Stimulated activated CD8-positive, alpha-beta memory T cell treated with anti-CD3 and anti-CD28 coated beads, Interleukin-12 subunit alpha, Interleukin-12 subunit beta, amount 100 ng/mL, for 24 hours (primary cell): ENCODE measurements around the gene CTBP1.
A peak's percentile ranks its signal among the peaks of the same experiment; 100 is the strongest.

Experiments
- DNase-seq: peaks from one replicate; pipeline ENCODE4 v3.0.0-alpha.2; 2020; ENCODE audit errors: extremely low read depth

CTBP1 gene

GRCh38 chr4:1249731-1250526 lies 999 bp upstream of the CTBP1 start:
- DNase-seq = no peak

DNA sequence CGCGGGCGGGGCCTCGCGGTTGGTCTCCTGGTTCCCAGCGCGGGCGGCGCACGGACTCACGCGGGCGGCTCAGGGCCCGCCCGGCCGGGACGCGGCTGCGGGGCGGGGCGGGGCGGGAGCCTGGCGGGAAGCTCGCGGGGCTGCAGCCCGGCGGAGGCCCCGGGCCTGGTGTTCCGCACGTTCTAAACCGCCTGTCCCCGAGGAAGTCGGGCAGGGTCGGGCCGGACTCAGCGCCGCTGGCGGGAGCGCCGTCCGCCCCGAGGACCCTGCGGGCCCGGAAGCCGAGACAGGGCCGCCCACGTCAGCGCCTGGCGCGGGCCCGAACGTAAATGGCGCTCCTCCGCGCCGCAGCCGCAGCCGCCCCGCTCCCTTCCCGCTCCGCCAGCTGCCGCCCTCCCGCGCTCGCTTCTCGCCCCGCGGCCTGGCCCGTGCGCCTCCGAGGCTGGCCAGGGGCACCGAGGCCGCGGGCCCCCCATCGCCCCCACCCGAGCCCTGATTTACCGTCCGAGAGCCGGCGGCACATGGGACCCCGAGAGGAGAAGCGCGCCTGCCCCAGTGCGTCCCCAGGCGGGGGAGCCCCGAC lies 309 bp upstream of the CTBP1 start:
- peak; percentile 73 for DNase-seq

- DNase-seq = no peak
Observed at GRCh38 chr4:1247864-1248244, 1.1 kb downstream of the CTBP1 start.

DNA sequence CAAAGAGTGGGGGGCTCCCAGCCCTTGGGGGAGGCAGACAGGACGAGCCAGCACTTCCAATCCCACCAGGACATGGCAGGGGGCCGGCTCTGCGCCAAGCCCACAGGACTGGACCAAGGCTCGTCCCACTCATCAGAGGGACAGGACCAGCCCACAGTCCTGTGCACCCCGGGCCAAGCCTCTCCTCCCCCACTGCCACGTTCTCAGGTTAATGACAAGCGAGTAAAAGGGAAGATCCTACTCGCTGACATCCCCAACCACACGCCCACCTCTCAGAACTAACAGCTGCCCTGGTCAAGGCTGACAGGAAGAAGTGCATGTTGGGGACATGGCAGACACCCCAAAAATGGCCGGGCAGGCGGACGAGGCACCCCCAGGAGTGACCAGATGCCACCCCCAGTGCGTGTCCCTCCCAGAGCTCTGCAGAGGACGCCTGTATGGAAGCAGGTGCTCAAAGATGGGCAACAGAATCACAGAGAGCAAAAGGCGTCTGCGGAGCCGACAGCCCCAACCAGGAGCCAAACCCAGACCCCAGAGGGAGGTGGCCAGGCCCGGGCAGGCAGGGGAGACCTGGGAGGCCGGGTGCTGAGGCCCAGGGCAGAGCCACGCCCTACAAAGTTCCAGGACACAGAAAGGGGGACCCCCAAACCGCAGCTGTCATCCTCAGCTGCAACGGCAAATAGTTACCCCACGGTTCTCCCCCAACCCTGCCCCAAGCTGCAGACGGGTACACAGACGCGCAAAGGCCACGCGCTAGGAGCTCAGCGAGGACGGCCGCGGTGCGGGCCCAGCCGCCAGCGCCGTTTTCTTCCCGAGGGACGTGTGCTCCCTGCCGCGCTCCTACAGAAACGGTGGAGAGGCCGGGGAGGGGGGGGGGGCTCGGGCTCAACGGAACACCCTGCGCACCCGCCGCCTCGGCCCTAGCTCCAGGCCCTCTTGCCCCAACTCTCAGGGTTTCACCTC lies 1.7 kb downstream of the CTBP1 start:
- DNase-seq = no peak

GRCh38 chr4:1246111-1246881 lies 2.6 kb downstream of the CTBP1 start:
- DNase-seq = no peak

DNA sequence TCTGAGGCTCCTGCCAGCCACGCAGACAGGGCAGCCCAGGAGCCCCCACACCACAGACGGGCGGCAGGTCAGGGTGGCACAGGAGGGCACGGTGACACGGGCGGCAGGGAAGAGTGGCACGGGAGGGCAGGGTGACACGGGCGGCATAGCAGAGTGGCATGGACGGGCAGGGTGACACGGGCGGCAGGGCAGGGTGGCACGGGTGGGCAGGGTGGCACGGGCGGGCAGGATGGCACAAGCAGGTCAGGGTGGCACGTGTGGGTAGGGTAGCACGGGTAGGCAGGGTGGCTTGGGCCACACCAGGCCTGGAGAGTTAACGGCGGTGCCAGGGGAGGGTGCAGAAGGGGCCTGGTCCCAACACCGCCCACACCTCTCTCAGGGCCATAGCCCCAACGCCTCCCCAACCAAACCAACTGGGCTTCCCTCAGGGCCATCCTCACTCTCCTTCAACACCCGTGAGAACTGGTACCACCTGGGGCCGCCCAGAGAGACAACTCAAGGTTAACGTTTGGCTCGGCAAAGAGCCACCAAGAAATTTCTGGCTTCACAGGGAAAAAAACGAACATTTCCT lies 3.4 kb downstream of the CTBP1 start:
- no peak for DNase-seq

GRCh38 chr4:1244978-1245471 lies 3.9 kb downstream of the CTBP1 start:
- DNase-seq = no peak

GRCh38 chr4:1244081-1244977 lies 4.6 kb downstream of the CTBP1 start:
- no peak for DNase-seq

- DNase-seq = no peak
Observed at GRCh38 chr4:1243451-1244080, 5.4 kb downstream of the CTBP1 start.

DNA sequence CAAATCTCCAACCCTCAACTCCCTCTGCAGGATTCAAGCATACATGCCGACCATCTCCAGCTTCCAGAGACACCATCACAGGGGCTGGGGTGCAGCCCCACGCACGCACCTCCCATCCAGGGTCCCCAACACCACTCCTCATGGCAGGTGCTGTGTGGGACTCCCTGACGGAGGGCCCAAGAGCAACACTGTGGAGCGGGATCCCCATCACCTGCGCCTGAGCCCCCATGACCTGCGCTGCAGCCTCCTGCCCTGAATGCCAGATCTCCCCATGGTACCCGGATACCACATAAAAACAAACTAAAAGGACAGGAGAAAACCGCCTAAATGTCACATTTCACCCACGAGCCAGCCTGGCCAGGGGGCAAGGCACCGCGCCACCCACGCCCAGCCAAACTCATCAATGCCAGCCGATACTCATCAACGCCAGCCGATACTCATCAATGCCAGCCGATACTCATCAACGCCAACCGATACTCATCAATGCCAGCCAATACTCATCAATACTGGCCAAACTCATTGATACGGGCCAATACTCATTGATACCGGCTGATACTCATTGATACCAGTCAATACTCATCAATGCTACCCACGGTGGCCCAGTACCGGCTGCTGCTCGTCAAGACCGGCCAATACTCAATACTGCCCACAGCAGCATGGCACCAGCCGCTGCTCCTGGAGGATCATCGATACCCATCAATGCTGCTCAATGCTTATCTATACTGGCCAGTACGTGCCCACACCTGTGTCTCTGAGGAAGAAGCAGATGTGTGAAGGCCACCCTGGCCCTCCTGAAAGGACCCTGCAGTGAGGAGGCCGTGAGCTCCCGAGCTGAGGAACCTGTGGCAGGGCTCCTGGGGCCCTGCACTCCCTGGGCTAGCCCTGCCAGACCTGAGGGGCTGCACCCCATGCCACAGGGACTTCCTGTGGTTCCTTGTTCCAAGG lies 6.2 kb downstream of the CTBP1 start:
- no peak for DNase-seq

GRCh38 chr4:1241936-1242505 lies 6.9 kb downstream of the CTBP1 start:
- DNase-seq = no peak

GRCh38 chr4:1241466-1241935 lies 7.4 kb downstream of the CTBP1 start:
- no peak for DNase-seq

- no peak for DNase-seq
Observed at GRCh38 chr4:1240721-1241465, 8.0 kb downstream of the CTBP1 start.

GRCh38 chr4:1239950-1240307 lies 9.0 kb downstream of the CTBP1 start:
- DNase-seq = no peak

GRCh38 chr4:1239141-1239949 lies 9.6 kb downstream of the CTBP1 start:
- DNase-seq = no peak

DNA sequence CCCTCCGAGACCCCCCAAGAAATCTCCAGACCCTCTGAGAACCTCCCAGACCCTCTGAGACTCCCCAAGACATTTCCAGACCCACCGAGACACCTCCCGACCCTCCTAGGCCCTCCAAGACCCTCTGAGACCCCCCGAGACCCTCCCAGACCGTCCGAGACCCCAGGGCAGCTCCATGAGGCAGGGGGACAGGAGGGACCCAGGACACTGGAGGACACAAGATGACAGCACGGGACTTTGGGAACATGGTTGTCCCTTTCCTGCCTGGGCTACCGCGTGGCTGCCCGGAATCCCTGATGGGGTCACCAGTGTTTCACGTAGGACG lies 10.3 kb downstream of the CTBP1 start:
- DNase-seq = no peak
